ENCODE data around the gene RERE. TPM values are rescaled to one million over a fixed set of nuclear protein-coding genes. Genes with fewer than 3 reads are reported as not detected.

Gene RERE
- total RNA-seq: 39.5 and 49.9 TPM in 2 replicates

DNA sequence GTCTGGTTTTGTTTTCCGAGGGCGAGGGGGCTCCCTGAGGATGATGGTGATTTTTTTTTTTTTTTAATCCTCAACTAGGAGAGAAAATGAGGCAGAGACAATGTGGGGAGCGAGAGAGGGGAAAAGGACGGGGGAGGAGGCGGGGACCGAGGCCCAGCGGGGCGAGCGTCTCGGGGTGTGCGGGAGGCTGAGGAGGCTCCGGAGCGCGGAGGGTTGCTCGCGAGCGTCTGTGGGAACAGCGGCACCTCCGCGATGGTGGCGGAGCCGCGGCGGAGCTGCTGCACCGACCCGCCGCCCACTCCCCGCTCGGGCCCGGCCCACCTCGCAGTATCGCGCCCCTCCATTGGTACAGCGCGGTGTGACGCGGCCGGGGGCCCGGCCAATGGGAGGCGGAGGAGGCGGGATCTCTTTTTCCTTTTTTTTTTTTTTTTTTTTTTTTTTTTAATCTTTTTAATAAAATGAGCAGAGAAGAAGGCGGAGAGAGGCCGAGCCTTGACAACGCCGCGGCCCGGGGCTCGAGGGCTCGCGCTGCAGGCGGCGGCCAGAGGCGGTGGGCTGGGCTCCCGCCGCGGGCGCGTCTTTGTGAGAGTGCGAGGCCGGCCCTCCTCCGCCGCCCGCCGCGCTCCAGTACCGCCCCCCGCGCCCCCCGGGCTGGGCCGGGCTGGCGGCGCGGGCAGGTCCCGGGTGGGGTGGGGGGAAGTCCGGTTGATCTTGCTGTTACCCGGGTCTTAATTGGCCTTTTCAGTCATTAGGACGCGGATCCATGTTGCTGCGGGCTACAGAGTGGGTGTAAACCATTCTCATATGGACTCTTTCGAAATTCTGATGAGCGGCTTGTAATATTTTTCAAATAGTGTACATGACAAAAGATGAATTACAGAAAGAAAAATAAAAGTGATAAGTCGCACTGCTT, at the start of gene RERE:
RERE (minus strand) TSS at position 229 of the 913 bp plus-strand sequence.

DNA sequence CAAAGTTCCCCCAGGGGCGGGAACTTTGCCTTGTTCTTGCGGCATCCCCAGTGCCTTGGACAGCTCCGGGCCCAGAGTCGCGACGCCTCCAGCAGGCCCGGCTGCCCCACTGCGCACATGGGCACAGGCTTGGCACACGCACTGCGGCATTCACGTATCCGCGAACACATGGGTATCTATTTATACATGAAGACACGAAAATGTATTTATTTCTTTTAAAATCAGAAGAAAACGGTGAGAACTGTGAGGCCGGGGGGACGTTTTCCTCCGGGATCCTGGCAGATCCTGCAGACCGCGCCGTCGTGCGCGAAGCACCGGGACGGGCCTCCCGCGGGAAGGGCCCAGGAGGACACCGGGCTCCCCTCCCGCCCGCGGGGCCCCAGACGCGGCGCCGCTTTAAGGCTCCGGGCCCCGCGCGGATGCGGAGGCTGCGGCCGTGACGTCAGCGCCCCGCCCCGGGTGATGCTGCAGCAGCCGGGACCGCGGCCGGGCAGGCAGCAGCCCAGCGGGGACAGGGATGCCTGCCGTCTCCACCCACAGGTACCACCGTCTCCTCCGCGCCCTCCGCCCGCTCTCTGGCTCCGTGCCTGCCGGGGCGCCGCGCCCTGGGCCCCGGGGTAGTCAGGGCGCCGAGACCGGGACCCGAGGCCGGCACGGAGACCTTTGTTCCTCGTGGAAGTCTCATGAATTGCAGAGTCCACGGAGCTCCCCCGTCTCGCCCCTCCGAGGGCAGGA, 499.6 kb downstream of the RERE start, which contains the start of gene SLC45A1:
SLC45A1 (plus strand) TSS at position 468 of the 735 bp plus-strand sequence. CDS start 6,216 bp downstream, outside the sequence.

Other genes with a start within 250 kb of the RERE start
- gene ENO1, start 61.0 kb upstream of the RERE start, total RNA-seq: 2,016 and 2,782 TPM in 2 replicates
- gene CA6, start 128.2 kb upstream of the RERE start, total RNA-seq: not detected in 2 replicates
- gene SLC2A7, start 208.8 kb upstream of the RERE start, total RNA-seq: not detected in 2 replicates